OCI-LY1 (cell line): ENCODE results near the gene BMP4.

Source experiments
- H2AFZ ChIP-seq: fragments of 200-600 bp; sonication (generic), shearing (Covaris generic); 2 replicates; pipeline ENCODE4 v1.6.0; 2014; ENCODE audit warnings: antibody characterized with exemption, mild to moderate bottlenecking, low read length
- H3F3A ChIP-seq: fragments of 200-600 bp; sonication (generic), shearing (Covaris generic); 2 replicates; pipeline ENCODE4 v1.6.0; 2014; ENCODE audit warnings: mild to moderate bottlenecking, antibody characterized with exemption, low read length, moderate library complexity; ENCODE audit not compliant: insufficient read depth
- H3K27ac ChIP-seq: fragments of 200-600 bp; sonication (generic); 2 replicates; pipeline ENCODE4 v1.5.1; 2014; ENCODE audit warnings: low read length, mixed run types, mild to moderate bottlenecking, low read depth; ENCODE audit not compliant: poor library complexity, severe bottlenecking
- H3K27me3 ChIP-seq: fragments of 200-600 bp; sonication (generic); 2 replicates; pipeline ENCODE4 v1.6.0; 2014; ENCODE audit warnings: antibody characterized with exemption, mild to moderate bottlenecking, low read length, moderate library complexity; ENCODE audit not compliant: insufficient read depth
- H3K36me3 ChIP-seq: fragments of 200-600 bp; sonication (generic); 2 replicates; pipeline ENCODE4 v1.6.1; 2014; ENCODE audit warnings: mild to moderate bottlenecking, antibody characterized with exemption, low read length, moderate library complexity, mixed read lengths; ENCODE audit not compliant: insufficient read depth
- H3K4me1 ChIP-seq: fragments of 200-600 bp; sonication (generic); 2 replicates; pipeline ENCODE4 v1.5.1; 2014; ENCODE audit warnings: mild to moderate bottlenecking, low read length, moderate library complexity; ENCODE audit not compliant: insufficient read depth, severe bottlenecking
- H3K4me2 ChIP-seq: fragments of 200-600 bp; sonication (generic), shearing (Covaris generic); 2 replicates; pipeline ENCODE4 v1.6.1; 2014; ENCODE audit warnings: low read length
- H3K4me3 ChIP-seq: fragments of 200-600 bp; sonication (generic); 2 replicates; pipeline ENCODE4 v1.5.1; 2014; ENCODE audit warnings: low read length, low read depth, mild to moderate bottlenecking, mixed read lengths; ENCODE audit not compliant: poor library complexity, severe bottlenecking
- H3K79me2 ChIP-seq: fragments of 200-600 bp; shearing (Covaris generic); 2 replicates; pipeline ENCODE4 v1.6.1; 2016; ENCODE audit warnings: mixed run types, low read length, mixed read lengths; ENCODE audit not compliant: insufficient read depth
- H3K9ac ChIP-seq: fragments of 200-600 bp; sonication (generic), shearing (Covaris generic); 2 replicates; pipeline ENCODE4 v1.6.1; 2014; ENCODE audit warnings: mild to moderate bottlenecking, low read length, mixed read lengths
- H3K9me2 ChIP-seq: fragments of 200-600 bp; sonication (generic), shearing (Covaris generic); 2 replicates; pipeline ENCODE4 v1.6.1; 2014; ENCODE audit warnings: low read depth, mild to moderate bottlenecking, low read length, mixed read lengths
- H3K9me3 ChIP-seq: fragments of 200-600 bp; shearing (Covaris generic); 2 replicates; pipeline ENCODE4 v1.6.1; 2014; ENCODE audit warnings: low read length, mixed read lengths
- H4K20me1 ChIP-seq: fragments of 200-600 bp; sonication (generic), shearing (Covaris generic); 2 replicates; pipeline ENCODE4 v1.6.0; 2016; ENCODE audit warnings: mild to moderate bottlenecking, low read length; ENCODE audit not compliant: insufficient read depth
- CTCF ChIP-seq: fragments of 200-600 bp; sonication (generic), shearing (Covaris generic); IDR thresholded peaks from 2 replicates; pipeline ENCODE4 v1.5.1; 2017; ENCODE audit warnings: mild to moderate bottlenecking, antibody characterized with exemption, low read length, moderate library complexity, mixed read lengths
- EZH2 ChIP-seq: fragments of 200-600 bp; sonication (generic), shearing (Covaris generic); IDR thresholded peaks from 2 replicates; pipeline ENCODE4 v1.8.0; 2017; ENCODE audit warnings: borderline replicate concordance, mixed run types, mild to moderate bottlenecking, antibody characterized with exemption, low read length, moderate library complexity, mixed read lengths

Gene BMP4

DNA sequence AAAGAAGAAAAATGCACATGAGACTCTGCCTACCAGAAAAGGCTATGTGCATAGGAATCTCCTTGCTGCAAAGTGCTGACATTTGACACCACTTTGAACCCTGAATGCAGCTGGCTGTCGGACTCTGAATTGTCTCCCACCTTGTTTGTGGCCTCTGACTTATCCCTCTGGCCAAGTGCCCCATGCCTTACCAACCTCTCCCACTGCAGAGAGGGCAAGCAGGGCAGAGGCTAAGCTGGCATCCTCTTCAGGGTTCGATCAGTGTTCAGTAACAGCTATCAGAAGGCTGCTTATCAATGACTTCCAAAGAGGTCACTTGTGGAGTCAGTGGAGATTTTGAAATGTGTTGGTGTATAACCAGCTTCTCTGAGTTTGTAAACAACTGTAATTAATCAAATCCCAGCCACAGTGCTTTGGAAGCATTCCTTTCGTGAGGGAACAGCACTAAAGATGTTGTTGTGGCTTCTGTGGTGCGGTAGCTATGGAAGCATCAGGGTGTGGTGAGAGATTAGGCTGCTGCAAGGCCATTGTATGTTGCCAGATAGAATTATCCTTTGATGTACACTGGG lies 22.6 kb upstream of the BMP4 start:
- Histone ChIP-seq H3K36me3 (no peaks in the 10 kb centered on the region), H2AFZ (no peak overlapping the region), H3K9ac (no peak overlapping the region), H3K4me1 (no peaks in the 10 kb centered on the region), H3K27me3 (no peaks in the 10 kb centered on the region), H3F3A (no peaks in the 10 kb centered on the region), H4K20me1 (no peaks in the 10 kb centered on the region), H3K27ac (no peak overlapping the region), H3K9me2 (no peaks in the 10 kb centered on the region), H3K9me3 (no peaks in the 10 kb centered on the region), H3K79me2 (no peaks in the 10 kb centered on the region), H3K4me3 (no peak overlapping the region), H3K4me2 (no peak overlapping the region)
- no peak for TF ChIP-seq EZH2
- no peak for TF ChIP-seq CTCF

DNA sequence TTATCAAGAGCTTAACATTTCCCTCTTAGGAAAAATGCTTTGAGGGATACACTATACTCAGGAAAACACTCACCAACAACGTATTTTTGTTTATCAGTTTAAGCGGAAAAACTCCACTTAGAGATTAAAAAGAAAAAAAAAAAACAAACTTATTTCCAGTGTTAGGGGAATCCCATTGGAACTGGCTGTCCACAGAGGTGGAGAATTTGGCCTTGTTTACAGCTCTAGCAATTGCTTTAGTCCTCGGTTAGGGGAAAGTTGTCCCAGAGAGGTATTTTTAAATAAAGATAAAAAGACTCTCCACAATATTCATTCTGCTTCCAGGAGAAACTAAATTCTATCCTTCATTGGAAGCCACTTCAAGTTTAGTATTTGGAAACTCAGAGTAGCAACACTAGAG lies 21.6 kb upstream of the BMP4 start:
- Histone ChIP-seq H4K20me1 (no peaks in the 10 kb centered on the region), H3K27me3 (no peaks in the 10 kb centered on the region), H3K4me2 (no peak overlapping the region), H3K27ac (no peak overlapping the region), H3K36me3 (no peaks in the 10 kb centered on the region), H3K79me2 (no peaks in the 10 kb centered on the region), H3K9me3 (no peaks in the 10 kb centered on the region), H3K4me1 (no peaks in the 10 kb centered on the region), H3F3A (no peaks in the 10 kb centered on the region), H3K9me2 (no peaks in the 10 kb centered on the region), H2AFZ (no peak overlapping the region), H3K9ac (no peak overlapping the region), H3K4me3 (no peak overlapping the region)
- no peak for TF ChIP-seq CTCF
- no peak for TF ChIP-seq EZH2

GRCh38 chr14:53975444-53975843 lies 18.8 kb upstream of the BMP4 start:
- H3K9me3 ChIP-seq = no peaks in the 10 kb centered on the region
- no peaks in the 10 kb centered on the region for H3K79me2 ChIP-seq
- H3K27ac ChIP-seq = no peak overlapping the region
- TF ChIP-seq EZH2 = no peak
- no peak for TF ChIP-seq CTCF
- no peak overlapping the region for H3K9ac ChIP-seq
- H3K4me1 ChIP-seq = no peaks in the 10 kb centered on the region
- H3K36me3 ChIP-seq = no peaks in the 10 kb centered on the region
- H3F3A ChIP-seq = no peaks in the 10 kb centered on the region
- no peak overlapping the region for H3K4me2 ChIP-seq
- no peaks in the 10 kb centered on the region for H3K9me2 ChIP-seq
- no peaks in the 10 kb centered on the region for H3K27me3 ChIP-seq
- no peak overlapping the region for H2AFZ ChIP-seq
- H4K20me1 ChIP-seq = no peaks in the 10 kb centered on the region
- no peak overlapping the region for H3K4me3 ChIP-seq
